HCT116 (cell line): Measurements from ENCODE around the gene BTBD16. TPM values are rescaled to one million over a fixed set of nuclear protein-coding genes. Genes with fewer than 3 reads are reported as not detected.

Experiments
- ATAC-seq: fragments of 200-7000 bp; cut with Tn5 transposase; 2 replicates; pipeline ENCODE4 v1.9.1; 2020; ENCODE audit warnings: mild to moderate bottlenecking, moderate library complexity
- BruUV-seq: library from RNA; stranded (reverse); fragments of 400-500 nt; replicated peaks from 2 replicates; lab custom pipeline; 2021; lab: Mats Ljungman, UMichigan
- CTCF ChIA-PET: fragments of 300-600 bp; sonication (Branson Sonifier 250); formaldehyde crosslinking; loops from one replicate; lab custom pipeline; 2021; ENCODE audit warnings: antibody characterized with exemption; lab: Charles Lee
- POLR2A ChIA-PET: fragments of 300-600, 350-600 bp; sonication (Branson Sonifier 250); formaldehyde crosslinking; loops from one replicate; lab custom pipeline; 2021; ENCODE audit warnings: antibody characterized with exemption; lab: Charles Lee
- RAD21 ChIA-PET, 2 experiments: fragments of 300-600 bp; sonication (Branson Sonifier 250); formaldehyde crosslinking; loops; one replicate each; lab custom pipeline; 2023; ENCODE audit warnings: low total read pairs in 2 of 2; ENCODE audit not compliant: uncharacterized antibody in 2 of 2, unreplicated experiment in 2 of 2, low non-redundant PET in 1 of 2; lab: Charles Lee
- DNase-seq: peaks from one replicate; pipeline ENCODE4 v3.0.0-alpha.2; 2010; ENCODE audit warnings: low read depth, low spot score
- H2AFZ ChIP-seq: fragments of 200-600 bp; shearing (Covaris generic), sonication (generic); 2 replicates; pipeline ENCODE4 v1.6.1; 2017; ENCODE audit warnings: low read depth, mixed run types, mixed read lengths, antibody characterized with exemption, low read length; ENCODE audit not compliant: poor library complexity, severe bottlenecking
- H3K27ac ChIP-seq: 2 replicates; pipeline ENCODE4 v1.5.1; 2012; ENCODE audit warnings: low read depth, low read length
- H3K27me3 ChIP-seq: fragments of 200-600 bp; sonication (generic); 2 replicates; pipeline ENCODE4 v1.6.1; 2016; ENCODE audit warnings: mixed run types, low read length, mixed read lengths; ENCODE audit not compliant: insufficient read depth
- H3K36me3 ChIP-seq, 2 experiments: fragments of 200-500 bp in 1 of 2; fragments of 200-600 bp in 1 of 2; sonication (Bioruptor generic) in 1 of 2; sonication (generic) in 1 of 2; 2 replicates each; pipeline versions ENCODE4 v1.5.1 to v1.6.1; 2014 to 2016; ENCODE audit warnings: low read length in 2 of 2, inconsistent platforms in 1 of 2, mixed read lengths in 1 of 2, mixed run types in 1 of 2; ENCODE audit not compliant: insufficient read depth in 2 of 2, control insufficient read depth in 1 of 2
- H3K4me1 ChIP-seq, 2 experiments: fragments of 200-600 bp in 1 of 2; sonication (generic) in 1 of 2; 2 replicates each; pipeline versions ENCODE4 v1.5.1 to v1.6.1; 2012 to 2017; ENCODE audit warnings: low read length in 2 of 2, inconsistent platforms in 1 of 2, mild to moderate bottlenecking in 1 of 2, mixed read lengths in 1 of 2, mixed run types in 1 of 2, moderate library complexity in 1 of 2; ENCODE audit not compliant: insufficient read depth in 2 of 2, control insufficient read depth in 1 of 2
- H3K4me2 ChIP-seq: fragments of 200-600 bp; sonication (generic); 2 replicates; pipeline ENCODE4 v1.6.1; 2017; ENCODE audit warnings: mixed run types, low read length, mixed read lengths
- H3K4me3 ChIP-seq, 2 experiments: fragments of 200-600 bp in 1 of 2; sonication (generic) in 1 of 2; replicated peaks in 1 of 2; 2 replicates each; pipeline ENCODE4 v1.5.1; 2011 to 2016; ENCODE audit warnings: low read length in 2 of 2, control low read depth in 1 of 2, low read depth in 1 of 2, mild to moderate bottlenecking in 1 of 2, mixed read lengths in 1 of 2, mixed run types in 1 of 2
- H3K79me2 ChIP-seq: fragments of 200-600 bp; sonication (generic); 2 replicates; pipeline ENCODE4 v1.6.1; 2017; ENCODE audit warnings: mild to moderate bottlenecking, mixed run types, low read length, moderate library complexity, mixed read lengths; ENCODE audit not compliant: insufficient read depth
- H3K9ac ChIP-seq: fragments of 200-600 bp; sonication (generic); 2 replicates; pipeline ENCODE4 v1.6.1; 2016; ENCODE audit warnings: low read length, mixed read lengths
- H3K9me2 ChIP-seq: fragments of 200-600 bp; sonication (generic), shearing (Covaris generic); 2 replicates; pipeline ENCODE4 v1.6.1; 2017; ENCODE audit warnings: mixed run types, mild to moderate bottlenecking, moderate library complexity; ENCODE audit not compliant: insufficient read depth
- H3K9me3 ChIP-seq, 2 experiments: fragments of 200-500 bp in 1 of 2; fragments of 200-600 bp in 1 of 2; sonication (Bioruptor generic) in 1 of 2; sonication (generic) in 1 of 2; 2 replicates each; pipeline ENCODE4 v1.6.1; 2014 to 2017; ENCODE audit warnings: low read length in 2 of 2, mixed read lengths in 2 of 2, inconsistent platforms in 1 of 2, low read depth in 1 of 2, mild to moderate bottlenecking in 1 of 2, mixed run types in 1 of 2, moderate library complexity in 1 of 2; ENCODE audit not compliant: control insufficient read depth in 1 of 2, insufficient read depth in 1 of 2
- H4K20me1 ChIP-seq: fragments of 200-600 bp; sonication (generic), shearing (Covaris generic); 2 replicates; pipeline ENCODE4 v1.6.1; 2017; ENCODE audit warnings: mixed run types, mild to moderate bottlenecking, moderate library complexity; ENCODE audit not compliant: insufficient read depth
- EZH2 ChIP-seq: fragments of 200-600 bp; sonication (generic); IDR thresholded peaks from 2 replicates; pipeline ENCODE4 v1.6.1; 2017; ENCODE audit warnings: antibody characterized with exemption, mixed run types
- FOSL1 ChIP-seq: IDR thresholded peaks from 2 replicates; pipeline ENCODE4 v1.6.1; 2012; ENCODE audit warnings: low read depth
- JUND ChIP-seq: IDR thresholded peaks from 2 replicates; pipeline ENCODE4 v1.6.1; 2012
- RAD21 ChIP-seq: IDR thresholded peaks from 2 replicates; pipeline ENCODE4 v1.6.1; 2012; ENCODE audit warnings: low read depth, mild to moderate bottlenecking
- SRF ChIP-seq: IDR thresholded peaks from 2 replicates; pipeline ENCODE4 v1.6.1; 2012; ENCODE audit warnings: low read depth
- YY1 ChIP-seq: IDR thresholded peaks from 2 replicates; pipeline ENCODE4 v1.6.1; 2011; ENCODE audit warnings: low read length, low read depth, moderate library complexity, mild to moderate bottlenecking; ENCODE audit not compliant: insufficient replicate concordance; ENCODE audit errors: extremely low read depth
- intact Hi-C: fragments of 100-400 bp; cut with micrococcal nuclease; formaldehyde crosslinking; loops from 2 replicates; pipeline ENCODE4 v1.10.0; 2022
- total RNA-seq: library from RNA; stranded (reverse); gene quantifications from one replicate; pipeline ENCODE4 v1.2.1, GENCODE V29; 2021; ENCODE audit not compliant: unreplicated experiment

Gene BTBD16
- total RNA-seq, 1 experiment from 2014 or later = 0.27 TPM

- TF ChIP-seq YY1 = no peak
- no peak for TF ChIP-seq SRF
These were observed 3.0 kb downstream of the BTBD16 start (continued) for GRCh38 chr10:122273966-122274545.

- Histone ChIP-seq H3K9ac (no peak overlapping the region), H3K9me2 (no peaks in the 10 kb centered on the region), H3K79me2 (no peaks in the 10 kb centered on the region), H3K4me3 (no peak overlapping the region), H2AFZ (no peak overlapping the region), H3K4me1 (peaks cover 3 to 15% of the 10 kb centered on the region in 2 experiments; a peak in 3 of 4 replicates), H3K27ac (no peak overlapping the region), H3K9me3 (no peaks in the 10 kb centered on the region), H3K27me3 (no peaks in the 10 kb centered on the region), H3K4me2 (no peak overlapping the region), H4K20me1 (no peaks in the 10 kb centered on the region), H3K36me3 (no peaks in the 10 kb centered on the region)
- TF ChIP-seq YY1 = no peak
- no peak for TF ChIP-seq EZH2
- no peak for TF ChIP-seq JUND
- TF ChIP-seq RAD21 = no peak
- TF ChIP-seq FOSL1 = peak; percentile 16; the same call in 1 of the 2 replicates
- DNase-seq = peak; percentile 48
- peak; percentile 92 for ATAC-seq
- ChIA-PET POLR2A (no interaction called here), CTCF (interaction anchor here (1.0 to 1.5 kb wide), 4 partner anchors 8 to 289 kb away, joined by 3 to 7 read pairs (median 5); no protein-coding TSS in a partner anchor), RAD21 (no interaction called here)
- intact Hi-C loops = no loop called here
- BruUV-seq = no TSS peak
These were observed 5.6 kb downstream of the BTBD16 start for GRCh38 chr10:122276611-122277208.
